COLO668 (cell line): ENCODE data around the gene SPATA12.
A peak's percentile ranks its signal among the peaks of the same experiment; 100 is the strongest.

ENCODE experiments used
- DNase-seq: peaks from one replicate; lab custom pipeline; 2025; ENCODE audit not compliant: unreplicated experiment; lab: John Stamatoyannopoulos, UW

SPATA12 gene, protein sequence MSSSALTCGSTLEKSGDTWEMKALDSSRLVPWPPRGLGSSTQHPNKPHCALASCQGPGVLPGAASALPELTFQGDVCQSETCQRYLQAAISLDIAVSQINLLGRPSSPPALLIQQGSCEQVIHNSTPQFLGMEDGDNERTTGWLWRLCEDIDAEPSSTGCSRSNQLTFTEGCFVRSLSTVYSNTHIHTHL

DNA sequence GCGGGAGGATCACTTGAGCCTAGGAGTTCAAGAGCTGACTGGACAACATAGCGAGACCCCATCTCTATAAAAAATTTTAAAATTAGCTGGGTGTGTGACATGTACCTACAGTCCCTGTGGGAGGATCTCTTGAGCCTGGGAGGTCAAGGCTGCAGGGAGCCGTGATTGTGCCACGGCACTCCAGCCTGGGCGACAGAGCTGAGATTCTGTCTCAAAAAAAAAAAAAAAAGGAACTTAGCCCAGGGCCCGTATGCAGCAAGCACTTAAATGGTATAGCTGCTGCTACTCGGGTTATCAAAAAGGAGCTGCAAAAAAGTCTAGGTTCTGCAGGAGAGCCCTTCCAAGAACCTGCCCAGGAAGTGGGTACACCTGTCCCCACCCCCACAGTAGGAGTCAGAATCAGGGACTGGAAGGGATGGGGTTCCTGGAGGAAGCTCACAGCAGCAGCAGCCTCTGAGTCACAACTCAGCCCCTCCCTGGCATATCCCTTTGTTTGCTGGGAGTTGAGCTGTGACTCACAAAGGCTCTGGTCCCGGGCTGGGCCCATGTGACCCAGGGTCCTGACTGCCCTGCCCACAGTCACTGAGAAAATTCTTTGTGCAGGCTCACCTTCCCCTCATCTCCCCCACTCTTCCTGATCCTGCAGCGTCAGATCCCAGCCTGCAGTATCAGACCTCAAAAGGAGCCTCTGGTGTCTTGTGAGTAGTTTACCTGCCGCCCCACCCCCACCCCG is at the start of gene SPATA12:
SPATA12 (plus strand) TSS at position 576 of the 733 bp plus-strand sequence. CDS start 13,031 bp downstream, outside the sequence.
- peak; percentile 79 for DNase-seq

DNA sequence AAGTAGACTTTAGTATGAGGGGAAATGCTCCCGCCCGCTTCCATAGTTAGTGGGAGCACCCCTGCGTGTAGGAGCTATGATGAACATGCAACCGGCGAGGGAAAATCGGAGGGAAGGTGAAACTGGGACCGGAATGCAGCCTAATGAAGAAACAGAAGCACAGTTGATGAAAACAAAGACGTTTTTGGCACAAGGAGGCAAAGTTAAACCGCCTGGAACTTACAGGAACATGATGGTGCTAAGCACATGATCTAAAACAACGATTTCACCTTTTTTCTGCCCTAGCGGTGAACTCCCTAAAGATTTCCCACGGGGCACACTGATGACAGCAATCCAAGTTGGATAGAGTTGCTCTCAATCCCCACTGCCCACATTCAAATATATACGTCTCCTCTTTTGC is 49.4 kb upstream of the SPATA12 start:
- no peak for DNase-seq

DNA sequence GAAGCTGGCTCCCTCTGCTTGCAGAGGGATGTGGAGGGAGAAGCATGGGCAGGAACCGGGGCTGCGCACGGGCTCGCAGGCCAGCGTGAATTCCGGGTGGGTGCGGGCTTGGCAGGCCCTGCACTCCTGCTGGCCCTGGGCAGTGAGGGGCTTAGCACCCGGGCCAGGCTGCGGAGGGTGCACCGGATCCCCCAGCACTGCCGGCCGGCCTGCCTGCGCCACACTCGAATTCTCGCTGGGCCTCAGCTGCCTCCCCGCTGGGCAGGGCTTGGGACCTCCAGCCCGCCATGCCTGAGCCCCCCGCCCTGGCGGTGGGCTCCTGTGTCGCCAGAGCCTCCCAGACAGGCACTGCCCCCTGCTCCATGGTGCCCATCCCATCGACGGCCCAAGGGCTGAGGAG is 47.6 kb upstream of the SPATA12 start:
- DNase-seq = no peak

DNA sequence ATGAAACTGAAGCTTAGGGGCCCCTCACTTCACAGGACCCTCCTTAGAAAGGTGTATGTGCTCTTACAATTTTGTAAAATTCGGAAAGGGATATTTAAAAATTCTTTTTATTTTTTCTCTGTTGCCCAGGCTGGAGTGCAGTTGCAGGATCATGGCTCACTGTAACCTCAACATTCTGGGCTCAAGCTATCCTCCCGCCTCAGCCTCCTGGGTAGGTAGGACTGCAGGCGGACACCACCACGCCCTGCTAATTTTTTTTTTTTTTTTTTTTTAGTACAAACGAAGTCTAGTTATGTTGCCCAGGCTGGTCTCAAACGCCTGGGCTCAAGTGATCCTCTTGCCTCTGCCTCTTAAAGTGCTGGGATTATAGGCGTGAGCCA is 45.1 kb upstream of the SPATA12 start:
- DNase-seq = no peak

DNA sequence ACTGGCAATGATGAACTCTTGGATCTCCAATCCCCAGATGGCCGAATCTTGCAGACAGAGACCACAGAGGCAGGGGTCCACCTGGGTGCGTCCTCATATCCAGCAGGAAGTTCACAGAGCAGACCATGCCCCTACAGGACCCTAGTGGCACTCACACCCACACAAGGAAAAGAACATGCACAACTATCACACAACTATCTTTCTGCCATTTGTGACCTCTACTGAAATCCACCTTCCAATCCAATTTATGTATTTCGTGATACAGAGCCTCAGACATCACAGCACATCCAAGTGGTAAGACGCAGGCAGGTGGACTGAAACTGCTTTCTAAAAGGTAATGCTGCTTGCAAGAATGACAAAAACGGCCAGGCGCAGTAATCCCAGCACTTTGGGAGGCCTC is 44.6 kb upstream of the SPATA12 start:
- DNase-seq = no peak

DNA sequence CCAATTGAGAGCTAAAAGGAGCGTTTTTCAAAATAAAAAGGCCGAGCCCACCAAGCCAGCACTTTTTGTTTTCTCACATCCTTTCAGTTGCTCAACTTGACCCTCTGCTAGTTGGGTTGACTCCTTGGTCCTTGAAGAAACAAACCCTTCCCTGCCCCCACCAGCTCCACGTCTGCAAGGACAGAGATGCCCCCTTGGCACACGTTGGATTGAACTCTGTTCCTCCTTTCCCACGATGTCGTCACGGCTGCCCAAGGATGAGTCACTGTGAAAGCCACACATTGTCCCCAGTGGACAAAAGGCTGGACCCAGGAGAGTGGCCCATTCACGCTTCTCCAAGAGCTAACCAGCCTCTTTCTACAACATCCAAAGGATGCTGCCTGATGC is 43.0 kb upstream of the SPATA12 start:
- DNase-seq = no peak

DNA sequence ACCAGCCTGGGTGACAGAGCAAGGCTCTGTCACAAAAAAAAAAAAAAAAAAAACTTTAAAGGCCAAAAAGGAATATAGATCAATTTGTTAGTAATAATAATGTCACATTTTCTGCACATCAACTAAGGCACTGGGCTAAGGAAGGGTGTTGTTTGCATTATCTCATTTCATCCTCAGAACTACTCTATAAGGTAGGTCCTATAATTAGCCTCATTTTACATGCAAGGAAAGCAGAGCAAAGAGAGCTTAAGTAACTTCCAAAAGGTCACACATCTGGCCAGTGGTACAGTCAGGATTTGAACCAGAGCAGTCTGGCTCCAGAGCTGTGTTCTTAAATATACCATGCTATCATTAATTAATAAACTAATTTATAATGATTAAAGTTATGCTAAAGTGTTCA is 42.2 kb upstream of the SPATA12 start:
- DNase-seq = no peak

DNA sequence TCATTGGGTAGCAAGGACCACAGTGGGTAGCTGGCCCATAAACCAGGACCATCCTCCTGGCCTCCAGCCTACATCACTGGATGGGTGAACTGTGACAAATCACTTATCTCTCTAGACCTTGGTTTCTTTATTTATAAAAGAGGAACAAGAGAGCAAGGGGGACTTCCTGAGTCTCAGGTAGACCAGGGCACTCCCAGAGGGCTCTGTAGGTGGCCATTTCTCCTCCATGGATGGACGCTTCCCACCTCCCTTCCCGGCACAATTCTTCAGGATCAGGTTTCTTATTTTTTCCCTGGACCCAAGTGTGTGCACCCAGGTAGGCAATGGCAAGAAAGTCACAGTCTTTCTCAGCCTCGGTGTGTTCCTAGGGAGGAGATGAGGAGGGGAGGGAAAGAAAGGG is 41.4 kb upstream of the SPATA12 start:
- no peak for DNase-seq

DNA sequence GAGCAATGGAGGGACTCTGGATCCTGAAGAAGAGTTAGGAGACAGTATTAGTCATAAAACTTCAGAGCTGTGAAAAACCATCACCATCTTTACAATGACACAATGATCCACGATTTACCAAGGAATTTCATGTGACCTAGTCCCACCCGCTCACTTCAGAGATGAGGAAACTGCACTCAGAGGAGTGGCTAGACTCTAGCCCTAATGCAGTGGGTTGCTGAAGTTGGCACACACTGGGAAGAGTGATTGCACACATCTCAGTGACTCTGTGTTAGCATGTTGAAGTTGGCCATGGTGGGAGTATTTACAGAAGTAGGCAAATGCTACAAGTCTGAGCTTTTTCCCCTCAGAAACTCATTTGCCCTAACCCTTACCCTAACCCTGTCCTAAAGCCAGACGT is 35.2 kb upstream of the SPATA12 start:
- no peak for DNase-seq

DNA sequence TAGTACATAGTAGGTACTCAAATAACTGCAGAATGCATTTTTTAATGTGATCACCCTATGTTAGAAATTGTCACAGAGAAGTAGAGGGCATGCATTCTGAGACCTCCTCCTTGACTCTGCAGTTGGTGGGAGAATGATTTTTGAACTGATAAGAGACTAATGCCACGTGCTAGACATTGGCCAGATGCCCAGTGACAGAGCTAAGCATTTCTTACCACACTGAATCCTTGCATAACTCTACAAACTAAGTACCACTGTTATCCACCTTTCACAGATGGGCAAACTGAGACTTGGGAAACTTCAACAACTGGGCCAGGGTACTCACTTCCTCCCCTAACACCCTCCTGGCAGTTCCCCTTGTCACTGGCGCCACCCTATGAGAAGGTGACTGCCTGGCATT is 33.5 kb upstream of the SPATA12 start:
- no peak for DNase-seq

DNA sequence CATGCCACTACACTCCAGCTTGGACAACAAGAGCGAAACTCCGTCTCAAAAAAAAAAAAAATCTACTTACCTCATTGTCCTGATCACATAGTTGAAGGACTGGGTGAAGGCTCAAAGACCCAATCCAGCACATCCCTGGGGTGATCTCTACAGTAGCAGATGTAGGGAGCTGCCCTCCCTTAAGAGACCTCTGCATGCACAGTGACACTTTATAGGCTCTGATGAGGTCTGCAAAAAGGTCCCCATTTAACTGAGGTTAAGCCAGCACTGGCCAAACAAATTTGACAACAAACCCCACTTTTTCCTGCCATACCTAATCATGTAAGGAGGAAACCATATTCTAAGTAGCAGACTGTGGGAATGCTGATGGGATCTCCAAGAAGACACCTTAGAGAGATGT is 31.1 kb upstream of the SPATA12 start:
- DNase-seq = no peak

DNA sequence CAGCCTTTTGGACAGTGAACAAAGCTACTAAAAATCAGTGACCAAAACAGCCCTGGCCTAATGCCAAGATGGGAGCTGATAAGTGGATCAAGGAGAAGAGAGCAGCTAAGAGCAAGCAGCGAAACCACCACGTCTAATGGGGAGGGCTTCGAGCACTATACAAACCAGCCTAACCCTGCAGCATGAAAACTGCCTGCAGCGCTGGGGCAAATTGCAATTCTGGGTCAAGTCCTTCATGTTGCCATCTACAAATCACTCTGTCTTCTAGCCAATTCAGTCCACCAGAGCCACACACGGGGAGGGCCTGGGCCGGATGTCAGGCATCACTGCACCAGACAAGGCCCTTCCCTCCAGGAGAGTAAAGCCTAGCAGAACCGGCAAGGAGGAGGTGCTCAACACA is 30.5 kb upstream of the SPATA12 start:
- DNase-seq = peak; percentile 78

DNA sequence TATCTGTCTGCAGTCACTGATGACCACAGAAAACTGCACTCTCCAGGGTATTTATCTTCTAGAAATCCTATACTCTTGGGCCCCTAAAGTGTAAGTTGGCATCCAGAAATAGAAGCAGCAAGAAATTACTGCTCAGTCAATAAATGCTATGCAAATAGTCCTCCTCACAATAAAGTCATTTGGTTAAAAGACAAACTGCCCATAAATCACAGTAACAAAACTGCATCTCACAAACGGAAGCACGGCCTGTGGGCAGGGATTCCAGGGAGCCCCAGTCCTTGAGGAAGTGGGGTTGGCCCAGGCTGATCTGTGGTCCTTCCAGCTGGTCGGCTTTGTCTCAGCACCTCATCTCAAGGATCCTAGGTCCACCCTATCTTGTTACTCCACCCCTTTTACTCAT is 29.7 kb upstream of the SPATA12 start:
- peak; percentile 27 for DNase-seq

DNA sequence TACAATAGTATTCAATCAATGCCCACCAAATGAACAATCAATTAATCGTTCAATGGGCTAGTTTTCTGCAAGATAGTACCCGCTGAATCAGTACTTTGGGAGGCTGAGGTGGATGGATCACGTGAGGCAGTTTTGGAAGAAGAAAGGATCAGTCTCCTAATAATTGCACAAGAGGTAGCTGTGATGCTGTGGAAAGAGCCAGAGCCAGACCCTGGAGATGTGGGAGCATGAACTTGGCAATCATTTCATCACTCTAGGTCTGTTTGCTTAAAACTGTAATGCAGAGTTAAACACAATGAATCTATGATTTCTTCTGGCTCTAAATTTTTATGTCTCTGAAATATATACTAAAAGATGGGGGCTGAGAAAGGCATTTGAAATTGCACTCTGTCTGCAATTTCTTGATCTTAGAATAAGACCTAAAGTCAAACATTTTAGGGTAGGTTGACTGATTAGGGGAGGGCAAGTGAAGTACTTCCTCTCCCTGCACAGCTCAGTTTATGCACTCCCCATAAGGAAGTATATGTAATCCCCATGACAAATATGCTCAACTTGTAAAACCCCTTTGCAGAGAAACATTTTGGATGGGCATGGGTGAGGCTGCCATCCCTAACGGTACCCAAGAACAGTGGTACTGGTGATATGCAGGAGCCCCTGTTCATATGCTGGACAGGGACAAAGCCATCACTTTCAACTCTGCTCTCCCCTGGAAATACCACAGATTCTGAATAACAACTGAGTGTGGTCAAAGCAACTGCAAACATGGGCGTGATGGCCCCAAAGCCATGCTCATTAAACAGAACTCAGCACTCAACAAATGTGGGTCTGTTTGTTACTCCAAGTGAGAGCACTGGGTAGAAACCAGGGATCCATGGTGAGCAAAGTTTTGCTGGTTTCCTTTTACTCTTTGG is 28.6 kb upstream of the SPATA12 start:
- DNase-seq = no peak

DNA sequence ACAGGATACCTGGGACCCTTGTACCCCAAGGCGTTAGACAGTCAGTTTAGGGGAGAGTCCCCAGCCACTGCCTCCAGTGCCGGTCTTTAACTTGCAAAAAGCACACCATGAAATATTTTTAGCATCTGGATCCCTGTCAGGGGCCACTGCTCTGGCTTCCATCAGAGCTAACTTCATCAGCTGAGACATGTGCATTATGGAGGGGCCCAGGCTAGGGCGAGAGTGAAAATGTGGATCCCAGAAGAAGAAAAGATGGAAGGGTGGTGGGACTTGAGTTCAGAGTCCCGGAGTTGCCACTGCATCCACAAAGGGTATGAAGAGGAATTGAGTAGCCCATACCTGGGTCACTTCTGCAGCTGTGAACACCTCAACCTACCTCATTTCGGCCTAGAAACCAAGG is 23.5 kb upstream of the SPATA12 start:
- no peak for DNase-seq

DNA sequence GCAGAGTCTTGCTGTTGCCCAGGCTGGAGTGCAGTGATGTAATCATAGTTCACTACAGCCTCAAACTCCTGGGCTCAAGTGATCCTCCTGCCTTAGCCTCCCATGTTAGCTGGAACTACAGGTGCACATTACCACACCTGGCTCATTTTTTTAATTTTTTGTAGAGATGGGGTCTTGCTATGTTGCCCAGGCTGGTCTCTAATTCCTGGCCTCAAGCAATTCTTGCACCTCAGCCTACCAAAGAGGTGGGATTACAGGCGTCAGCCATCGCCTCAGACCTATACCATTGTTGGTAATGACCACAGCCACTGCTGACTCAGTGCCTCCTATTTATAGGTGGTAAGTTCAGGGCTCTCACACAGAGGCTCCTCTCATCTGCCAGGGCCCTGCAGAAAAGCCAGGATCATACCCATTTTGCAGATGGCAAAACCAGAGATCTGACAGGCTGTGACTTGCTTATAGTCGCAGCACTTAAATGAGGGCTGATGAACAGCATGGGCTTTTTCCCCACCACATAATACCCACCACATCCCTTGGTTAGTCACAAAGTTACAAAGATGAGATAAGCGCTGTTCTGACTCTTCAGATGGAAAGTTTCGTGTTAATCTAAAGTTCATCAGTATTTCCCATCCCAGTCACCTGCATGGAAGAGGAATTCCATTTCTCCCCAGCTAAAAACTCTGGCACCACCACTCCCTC is 21.8 kb upstream of the SPATA12 start:
- DNase-seq = no peak

DNA sequence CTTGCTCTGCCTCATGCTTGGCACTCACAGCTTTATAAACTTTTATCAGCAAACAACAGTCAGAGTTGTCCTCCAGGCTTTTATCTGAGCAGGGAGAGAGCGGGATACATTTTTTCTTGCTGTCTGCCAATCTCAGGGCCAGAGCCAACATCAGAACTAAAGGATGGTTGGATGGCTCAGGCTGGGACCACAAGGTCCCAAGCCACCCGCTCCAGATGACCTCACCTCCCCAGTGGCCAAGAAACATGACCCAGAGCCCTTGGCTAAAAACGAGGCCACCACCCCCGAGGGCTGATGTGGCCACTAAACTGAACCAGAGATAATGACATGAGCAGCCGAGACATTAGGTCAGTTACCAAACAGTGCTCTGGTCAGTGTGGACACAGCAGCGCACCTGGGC is 18.8 kb upstream of the SPATA12 start:
- no peak for DNase-seq

DNA sequence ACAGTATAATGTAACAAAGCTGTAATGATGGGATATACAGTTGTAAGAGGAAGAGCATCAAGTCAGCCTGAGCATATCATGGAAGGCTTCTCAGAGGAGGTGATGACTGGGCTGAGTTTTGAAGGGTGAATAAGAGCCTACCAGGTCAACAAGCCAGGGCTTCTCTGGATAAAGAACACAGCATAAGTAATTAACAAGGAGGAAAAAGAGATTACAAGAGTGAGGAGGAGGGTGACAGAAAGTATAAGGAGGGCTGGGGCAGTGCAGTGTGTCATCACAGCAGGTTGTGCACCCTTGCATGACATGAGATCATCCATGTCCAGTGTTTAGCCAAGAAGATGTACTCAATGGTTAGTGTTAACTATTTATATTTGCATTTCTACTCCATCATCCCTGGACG is 16.9 kb upstream of the SPATA12 start:
- DNase-seq = peak; percentile 48

DNA sequence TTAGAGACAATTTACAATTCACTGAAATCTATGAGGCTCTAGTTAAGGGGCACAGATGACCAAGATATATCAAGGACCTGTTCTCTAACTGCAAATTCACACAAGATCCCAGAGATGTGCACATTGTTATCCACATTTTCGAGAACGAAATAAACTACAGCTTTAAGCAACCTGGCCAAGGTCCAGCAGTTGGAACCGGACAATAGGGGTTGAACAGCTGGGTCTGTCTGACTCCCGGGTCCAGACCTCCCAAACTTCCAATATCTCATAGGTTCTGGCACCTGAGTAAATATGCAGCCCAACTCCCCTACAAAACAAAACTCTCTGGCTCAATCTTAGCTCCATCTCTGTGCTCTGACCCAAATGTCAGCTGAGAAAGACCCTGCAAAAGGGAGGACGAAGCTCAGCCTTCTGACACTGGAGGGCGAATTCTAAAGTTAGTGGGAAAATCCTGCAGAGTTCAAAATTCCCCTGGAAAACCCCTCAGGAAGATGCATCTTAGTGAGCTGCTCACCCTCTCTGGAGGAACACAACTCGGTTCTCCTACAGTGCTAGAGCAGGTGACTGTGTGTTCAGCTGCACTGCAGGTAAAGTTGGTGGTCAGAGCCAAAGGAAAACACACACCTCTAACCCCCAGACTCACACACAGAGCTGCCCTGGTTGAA is 14.2 kb upstream of the SPATA12 start:
- peak; percentile 13 for DNase-seq

DNA sequence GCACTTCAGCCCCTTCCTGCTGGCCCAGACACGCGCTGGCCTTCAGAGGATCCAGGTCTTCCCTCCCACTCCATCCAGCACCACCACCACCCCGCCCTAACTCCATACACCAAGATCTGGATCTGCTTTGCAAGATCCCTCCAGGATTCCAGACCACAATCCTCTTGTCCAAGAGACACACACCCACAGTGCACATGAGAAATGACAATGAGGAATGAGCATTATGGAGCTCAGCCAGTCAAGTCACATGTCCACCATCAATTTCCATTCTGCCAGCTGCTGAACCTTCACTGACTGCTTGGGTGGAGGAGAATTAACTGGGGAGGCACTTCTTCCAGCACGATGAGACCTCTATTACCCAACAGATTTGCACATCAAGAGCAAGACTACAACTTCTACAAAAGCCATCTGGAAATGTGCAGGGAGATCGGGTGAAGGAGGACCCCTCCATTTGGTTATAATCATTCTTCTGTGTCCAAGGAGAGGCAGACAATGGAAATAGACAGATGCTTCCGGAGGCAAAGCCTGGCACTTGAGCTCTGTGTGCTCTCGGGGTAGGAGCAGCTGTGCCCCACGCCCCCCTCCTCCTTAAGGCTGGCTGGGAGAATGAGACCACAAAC is 12.3 kb upstream of the SPATA12 start:
- DNase-seq = peak; percentile 23
